ENCODE results near the gene CCDC159.
"Not testable (repeated sequence)": the region's sequence is repeated elsewhere in the genome, so short reads cannot be mapped to it uniquely, and the experiment has no call there.

CCDC159 gene

GRCh38 chr19:11324748-11325389, 21.4 kb upstream of the CCDC159 start:
- no peak overlapping the region for H3K23ac ChIP-seq (ENCODE audit: low read length)
- no peak overlapping the region for H3K9ac ChIP-seq (ENCODE audit: low read length)
- H4K5ac ChIP-seq (ENCODE audit: low read length) = no peak overlapping the region
- no peak overlapping the region for H3K56ac ChIP-seq (ENCODE audit: low read length)
- no peak overlapping the region for H2BK120ac ChIP-seq (ENCODE audit: low read depth, low read length)
- no peak overlapping the region for H2BK15ac ChIP-seq (replicated peaks; ENCODE audit: low read depth)
- no CpG with 5 or more reads among the region's 17 CpGs for WGBS (ENCODE audit: extremely low coverage, insufficient coverage, low lambda C conversion rate)
- no peak overlapping the region for H3K4me3 ChIP-seq (ENCODE audit: low read length)
- H3K4me1 ChIP-seq (ENCODE audit: control insufficient read depth, low read depth, low read length) = no peaks in the 10 kb centered on the region
- H3K18ac ChIP-seq (ENCODE audit: low read length) = no peak overlapping the region
- no peak overlapping the region for H4K8ac ChIP-seq (ENCODE audit: low read depth, low read length)
- H2AK5ac ChIP-seq (ENCODE audit: low read length) = no peak overlapping the region
- H3K27ac ChIP-seq (ENCODE audit: low read depth, low read length) = no peak overlapping the region
- H3K79me1 ChIP-seq (ENCODE audit: low read length) = no peaks in the 10 kb centered on the region
- no peak overlapping the region for H3K4me2 ChIP-seq (ENCODE audit: low read length)
- no peak for DNase-seq
- no peaks in the 10 kb centered on the region for H3K79me2 ChIP-seq (ENCODE audit: control insufficient read depth, insufficient read depth, low read length)
- H3K27me3 ChIP-seq (ENCODE audit: insufficient read depth, low read length, poor library complexity) = no peaks in the 10 kb centered on the region
- H2BK5ac ChIP-seq (ENCODE audit: low read length) = no peak overlapping the region
- H3K36me3 ChIP-seq (ENCODE audit: control insufficient read depth, insufficient read depth, low read length) = no peaks in the 10 kb centered on the region
- H3K4ac ChIP-seq (ENCODE audit: low read depth, low read length) = no peak overlapping the region

- H3K4me2 ChIP-seq (ENCODE audit: low read length) = no peak overlapping the region
- H3K79me1 ChIP-seq (ENCODE audit: low read length) = no peaks in the 10 kb centered on the region
- no peak for DNase-seq
- H3K79me2 ChIP-seq (ENCODE audit: control insufficient read depth, insufficient read depth, low read length) = no peaks in the 10 kb centered on the region
- H3K56ac ChIP-seq (ENCODE audit: low read length) = no peak overlapping the region
- no peaks in the 10 kb centered on the region for H3K27me3 ChIP-seq (ENCODE audit: insufficient read depth, low read length, poor library complexity)
- no peaks in the 10 kb centered on the region for H3K36me3 ChIP-seq (ENCODE audit: control insufficient read depth, insufficient read depth, low read length)
- H3K18ac ChIP-seq (ENCODE audit: low read length) = no peak overlapping the region
- no peak overlapping the region for H3K4ac ChIP-seq (ENCODE audit: low read depth, low read length)
- H3K4me3 ChIP-seq (ENCODE audit: low read length) = no peak overlapping the region
- no peak overlapping the region for H2BK15ac ChIP-seq (replicated peaks; ENCODE audit: low read depth)
- H2BK120ac ChIP-seq (ENCODE audit: low read depth, low read length) = no peak overlapping the region
- H2AK5ac ChIP-seq (ENCODE audit: low read length) = no peak overlapping the region
- no peak overlapping the region for H3K23ac ChIP-seq (ENCODE audit: low read length)
- H3K4me1 ChIP-seq (ENCODE audit: control insufficient read depth, low read depth, low read length) = no peaks in the 10 kb centered on the region
- H3K9ac ChIP-seq (ENCODE audit: low read length) = no peak overlapping the region
- H4K8ac ChIP-seq (ENCODE audit: low read depth, low read length) = no peak overlapping the region
- H4K5ac ChIP-seq (ENCODE audit: low read length) = no peak overlapping the region
- no peak overlapping the region for H2BK5ac ChIP-seq (ENCODE audit: low read length)
- no CpG with 5 or more reads among the region's 7 CpGs for WGBS (ENCODE audit: extremely low coverage, insufficient coverage, low lambda C conversion rate)
- H3K27ac ChIP-seq (ENCODE audit: low read depth, low read length) = no peak overlapping the region
Measured at GRCh38 chr19:11325544-11325943, 20.8 kb upstream of the CCDC159 start.

GRCh38 chr19:11330127-11330526, 16.2 kb upstream of the CCDC159 start:
- no peak overlapping the region for H3K27ac ChIP-seq (ENCODE audit: low read depth, low read length)
- no peaks in the 10 kb centered on the region for H3K27me3 ChIP-seq (ENCODE audit: insufficient read depth, low read length, poor library complexity)
- no peak overlapping the region for H2BK120ac ChIP-seq (ENCODE audit: low read depth, low read length)
- H3K4me1 ChIP-seq (ENCODE audit: control insufficient read depth, low read depth, low read length) = no peaks in the 10 kb centered on the region
- no peak overlapping the region for H4K5ac ChIP-seq (ENCODE audit: low read length)
- no peak overlapping the region for H3K9ac ChIP-seq (ENCODE audit: low read length)
- no peak overlapping the region for H3K56ac ChIP-seq (ENCODE audit: low read length)
- DNase-seq = no peak
- H2AK5ac ChIP-seq (ENCODE audit: low read length) = no peak overlapping the region
- H3K4me2 ChIP-seq (ENCODE audit: low read length) = no peak overlapping the region
- no peak overlapping the region for H3K4me3 ChIP-seq (ENCODE audit: low read length)
- no peaks in the 10 kb centered on the region for H3K36me3 ChIP-seq (ENCODE audit: control insufficient read depth, insufficient read depth, low read length)
- no peak overlapping the region for H2BK5ac ChIP-seq (ENCODE audit: low read length)
- no peaks in the 10 kb centered on the region for H3K79me2 ChIP-seq (ENCODE audit: control insufficient read depth, insufficient read depth, low read length)
- H3K18ac ChIP-seq (ENCODE audit: low read length) = no peak overlapping the region
- no peak overlapping the region for H4K8ac ChIP-seq (ENCODE audit: low read depth, low read length)
- no peak overlapping the region for H2BK15ac ChIP-seq (replicated peaks; ENCODE audit: low read depth)
- H3K79me1 ChIP-seq (ENCODE audit: low read length) = no peaks in the 10 kb centered on the region
- no peak overlapping the region for H3K4ac ChIP-seq (ENCODE audit: low read depth, low read length)
- WGBS (ENCODE audit: extremely low coverage, insufficient coverage, low lambda C conversion rate) = no CpG with 5 or more reads among the region's 4 CpGs
- no peak overlapping the region for H3K23ac ChIP-seq (ENCODE audit: low read length)

GRCh38 chr19:11331502-11331901, 14.8 kb upstream of the CCDC159 start:
- H3K4me1 ChIP-seq (ENCODE audit: control insufficient read depth, low read depth, low read length) = no peaks in the 10 kb centered on the region
- no peak overlapping the region for H3K4me3 ChIP-seq (ENCODE audit: low read length)
- no peak overlapping the region for H3K9ac ChIP-seq (ENCODE audit: low read length)
- no peak for DNase-seq
- no CpG with 5 or more reads among the region's 4 CpGs for WGBS (ENCODE audit: extremely low coverage, insufficient coverage, low lambda C conversion rate)
- no peaks in the 10 kb centered on the region for H3K27me3 ChIP-seq (ENCODE audit: insufficient read depth, low read length, poor library complexity)
- H2BK120ac ChIP-seq (ENCODE audit: low read depth, low read length) = no peak overlapping the region
- no peaks in the 10 kb centered on the region for H3K79me2 ChIP-seq (ENCODE audit: control insufficient read depth, insufficient read depth, low read length)
- H3K27ac ChIP-seq (ENCODE audit: low read depth, low read length) = no peak overlapping the region
- H2BK15ac ChIP-seq (replicated peaks; ENCODE audit: low read depth) = no peak overlapping the region
- no peak overlapping the region for H3K4ac ChIP-seq (ENCODE audit: low read depth, low read length)
- no peak overlapping the region for H4K8ac ChIP-seq (ENCODE audit: low read depth, low read length)
- no peak overlapping the region for H2AK5ac ChIP-seq (ENCODE audit: low read length)
- H2BK5ac ChIP-seq (ENCODE audit: low read length) = no peak overlapping the region
- H3K23ac ChIP-seq (ENCODE audit: low read length) = no peak overlapping the region
- H3K4me2 ChIP-seq (ENCODE audit: low read length) = no peak overlapping the region
- no peaks in the 10 kb centered on the region for H3K79me1 ChIP-seq (ENCODE audit: low read length)
- H3K18ac ChIP-seq (ENCODE audit: low read length) = no peak overlapping the region
- no peak overlapping the region for H3K56ac ChIP-seq (ENCODE audit: low read length)
- no peak overlapping the region for H4K5ac ChIP-seq (ENCODE audit: low read length)
- H3K36me3 ChIP-seq (ENCODE audit: control insufficient read depth, insufficient read depth, low read length) = no peaks in the 10 kb centered on the region

GRCh38 chr19:11332822-11333221, 13.5 kb upstream of the CCDC159 start:
- WGBS (ENCODE audit: extremely low coverage, insufficient coverage, low lambda C conversion rate) = no CpG with 5 or more reads among the region's 5 CpGs
- Histone ChIP-seq H3K4ac (ENCODE audit: low read depth, low read length) (no peak overlapping the region), H3K23ac (ENCODE audit: low read length) (no peak overlapping the region), H3K4me2 (ENCODE audit: low read length) (no peak overlapping the region), H3K56ac (ENCODE audit: low read length) (no peak overlapping the region), H3K79me2 (ENCODE audit: control insufficient read depth, insufficient read depth, low read length) (no peaks in the 10 kb centered on the region), H2BK5ac (ENCODE audit: low read length) (no peak overlapping the region), H3K27me3 (ENCODE audit: insufficient read depth, low read length, poor library complexity) (no peaks in the 10 kb centered on the region), H4K5ac (ENCODE audit: low read length) (no peak overlapping the region), H2BK120ac (ENCODE audit: low read depth, low read length) (no peak overlapping the region), H3K4me3 (ENCODE audit: low read length) (no peak overlapping the region), H4K8ac (ENCODE audit: low read depth, low read length) (no peak overlapping the region), H2BK15ac (replicated peaks; ENCODE audit: low read depth) (no peak overlapping the region), H3K36me3 (ENCODE audit: control insufficient read depth, insufficient read depth, low read length) (no peaks in the 10 kb centered on the region), H3K79me1 (ENCODE audit: low read length) (no peaks in the 10 kb centered on the region), H3K9ac (ENCODE audit: low read length) (no peak overlapping the region), H2AK5ac (ENCODE audit: low read length) (no peak overlapping the region), H3K4me1 (ENCODE audit: control insufficient read depth, low read depth, low read length) (no peaks in the 10 kb centered on the region), H3K27ac (ENCODE audit: low read depth, low read length) (no peak overlapping the region), H3K18ac (ENCODE audit: low read length) (no peak overlapping the region)
- DNase-seq = no peak

GRCh38 chr19:11333838-11334237, 12.5 kb upstream of the CCDC159 start:
- H3K18ac ChIP-seq (ENCODE audit: low read length); H2BK5ac ChIP-seq (ENCODE audit: low read length); H3K4me1 ChIP-seq (ENCODE audit: control insufficient read depth, low read depth, low read length); H3K79me2 ChIP-seq (ENCODE audit: control insufficient read depth, insufficient read depth, low read length); H2BK15ac ChIP-seq (replicated peaks; ENCODE audit: low read depth); H3K27me3 ChIP-seq (ENCODE audit: insufficient read depth, low read length, poor library complexity); H4K8ac ChIP-seq (ENCODE audit: low read depth, low read length); H3K56ac ChIP-seq (ENCODE audit: low read length); H3K27ac ChIP-seq (ENCODE audit: low read depth, low read length); H3K4me3 ChIP-seq (ENCODE audit: low read length); H2BK120ac ChIP-seq (ENCODE audit: low read depth, low read length); H3K23ac ChIP-seq (ENCODE audit: low read length); H3K4me2 ChIP-seq (ENCODE audit: low read length); H3K9ac ChIP-seq (ENCODE audit: low read length); H3K4ac ChIP-seq (ENCODE audit: low read depth, low read length); H4K5ac ChIP-seq (ENCODE audit: low read length); H3K36me3 ChIP-seq (ENCODE audit: control insufficient read depth, insufficient read depth, low read length); H3K79me1 ChIP-seq (ENCODE audit: low read length); H2AK5ac ChIP-seq (ENCODE audit: low read length): not testable (repeated sequence)
- peak; percentile 65 for DNase-seq
- WGBS (ENCODE audit: extremely low coverage, insufficient coverage, low lambda C conversion rate) = no CpG with 5 or more reads among the region's 9 CpGs

Data from mesendoderm (in vitro differentiated cells).